Measurements from ENCODE around the gene IL18. TPM values are rescaled to one million over a fixed set of nuclear protein-coding genes. Genes with fewer than 3 reads are reported as not detected.

Gene IL18
- total and polyA plus RNA-seq, 9 of the 15 experiments (the other 6 are each of a cell fraction or from before 2014, with no cell fraction given), result 4.1 to 10.0 (median 6.1) TPM

GRCh38 chr11:112161012-112161411 is 2.9 kb downstream of the IL18 start:
- intact Hi-C loops (cut with micrococcal nuclease) (no loop called here), in situ Hi-C loops (cut with MboI) (no loop called here)
- Histone ChIP-seq H4K20me1 (replicated peaks; ENCODE audit: control insufficient read depth, insufficient read depth, low read length) (no peaks in the 10 kb centered on the region), H3K9me1 (ENCODE audit: control insufficient read depth, insufficient read depth, low read length) (no peaks in the 10 kb centered on the region), H3K4me2 (ENCODE audit: insufficient read depth, low read length) (no peak overlapping the region), H3K4me1 (replicated peaks in 1 of 2; ENCODE audit: control insufficient read depth in 2 of 2, insufficient read depth in 2 of 2, low read length in 2 of 2) (peaks cover 6 to 8% of the 10 kb centered on the region in 2 experiments; a peak in 2 of 5 replicates), H2AFZ (ENCODE audit: low read depth, low read length) (no peak overlapping the region), H3K4me3 (no peak overlapping the region), H3K27ac (ENCODE audit: extremely low read depth, low read depth, low read length) (no peak overlapping the region), H3K27me3 (ENCODE audit: control insufficient read depth in 2 of 2, insufficient read depth in 2 of 2, low read length in 2 of 2) (no peaks in the 10 kb centered on the region), H3K36me3 (ENCODE audit: control insufficient read depth, insufficient read depth, low read length) (no peaks in the 10 kb centered on the region), H3K9ac (ENCODE audit: insufficient read depth in 1 of 2, low read depth in 2 of 2, low read length in 2 of 2) (no peak overlapping the region), H3K79me2 (ENCODE audit: control insufficient read depth, insufficient read depth, low read length) (no peaks in the 10 kb centered on the region), H3K9me3 (replicated peaks; ENCODE audit: control insufficient read depth, insufficient read depth, low read depth, low read length) (no peaks in the 10 kb centered on the region)
- POLR2A ChIA-PET, result no interaction called here
- no peak for ATAC-seq
- 17% methylated on average over 1 of the region's 1 CpG for WGBS (ENCODE audit: insufficient coverage, low coverage, missing lambda C conversion rate)
- CTCF ChIA-PET (ENCODE audit: low intra/inter-chr PET ratio), result no interaction called here
- TF ChIP-seq TRIM25 (IDR thresholded peaks at IDR 0.05; ENCODE audit: borderline replicate concordance) (no peak), CEBPG (CRISPR knock-in tag; IDR thresholded peaks at IDR 0.05) (no peak), CEBPG (tag; conservative IDR thresholded peaks at IDR 0.05 in 1 of 2, IDR thresholded peaks at IDR 0.05 in 1 of 2) (peak in 1 of 2 experiments; percentile 64; a peak in 2 of 4 replicates), HINFP (tag; conservative IDR thresholded peaks at IDR 0.05; ENCODE audit: low read depth) (no peak), CEBPB (tag; IDR thresholded peaks at IDR 0.05) (peak; percentile 67), MEF2D (tag; conservative IDR thresholded peaks at IDR 0.05; ENCODE audit: low read depth) (no peak), HLTF (IDR thresholded peaks at IDR 0.05) (no peak)
- BruUV-seq (replicated peaks), result no TSS peak
- no peak for DNase-seq (ENCODE audit: extremely low read depth in 1 of 4, low spot score in 3 of 4)
- no peak for FAIRE-seq
